22Rv1 (cell line): ENCODE data around the gene PFN1.

Experiments used
- H3K27ac ChIP-seq: fragments of 450-650 bp; 2 replicates; pipeline ENCODE4 v1.5.1; 2017
- CTCF ChIP-seq: fragments of 450-650 bp; IDR thresholded peaks from 2 replicates; pipeline ENCODE4 v1.5.1; 2017; ENCODE audit warnings: mild to moderate bottlenecking
- ZFX ChIP-seq: fragments of 450-650 bp; IDR thresholded peaks from 2 replicates; pipeline ENCODE4 v1.6.1; 2017; ENCODE audit warnings: antibody characterized with exemption, borderline replicate concordance

Gene PFN1

GRCh38 chr17:4938688-4939545 is 9.4 kb downstream of the PFN1 start:
- no peak for TF ChIP-seq ZFX
- TF ChIP-seq CTCF, result no peak; the same call in 1 of the 2 replicates
- H3K27ac ChIP-seq, result peak overlapping the region; percentile 98

- TF ChIP-seq ZFX (no peak), CTCF (no peak)
- peak overlapping the region; percentile 98; the same call in 1 of the 2 replicates for H3K27ac ChIP-seq
Observed at GRCh38 chr17:4938069-4938491, 10.2 kb downstream of the PFN1 start.

GRCh38 chr17:4937553-4937952 is 10.8 kb downstream of the PFN1 start:
- no peak overlapping the region for H3K27ac ChIP-seq
- TF ChIP-seq CTCF (no peak), ZFX (no peak)

GRCh38 chr17:4936436-4936835 is 11.9 kb downstream of the PFN1 start:
- H3K27ac ChIP-seq, result no peak overlapping the region
- TF ChIP-seq ZFX (no peak), CTCF (no peak)

- no peak overlapping the region for H3K27ac ChIP-seq
- TF ChIP-seq CTCF, result no peak
- TF ChIP-seq ZFX, result no peak
Observed at GRCh38 chr17:4935650-4936049, 12.7 kb downstream of the PFN1 start.

- H3K27ac ChIP-seq, result no peak overlapping the region
- TF ChIP-seq ZFX (no peak), CTCF (peak; percentile 17; the same call in 1 of the 2 replicates)
Observed at GRCh38 chr17:4934173-4934979, 14.0 kb downstream of the PFN1 start.
